Measurements from ENCODE around the gene AUNIP. TPM values are rescaled to one million over a fixed set of nuclear protein-coding genes. Genes with fewer than 3 reads are reported as not detected.

The AUNIP gene
- polyA plus RNA-seq, 4 donors, result 2.8 to 4.5 (median 3.6) TPM

GRCh38 chr1:25890239-25891034 lies 31.2 kb upstream of the AUNIP start:
- DNase-seq (ENCODE audit: low read depth in 4 of 4, low spot score in 3 of 4), result no peak

- DNase-seq (ENCODE audit: low read depth in 4 of 4, low spot score in 3 of 4), result no peak
Measured at GRCh38 chr1:25889470-25889869, 30.2 kb upstream of the AUNIP start.

- DNase-seq (ENCODE audit: low read depth in 4 of 4, low spot score in 3 of 4), result no peak
Measured at GRCh38 chr1:25888426-25888987, 29.2 kb upstream of the AUNIP start.

- DNase-seq (ENCODE audit: low read depth in 4 of 4, low spot score in 3 of 4), result no peak
Measured at GRCh38 chr1:25885602-25886001, 26.3 kb upstream of the AUNIP start.

- DNase-seq (ENCODE audit: low read depth in 4 of 4, low spot score in 3 of 4), result no peak
Measured at GRCh38 chr1:25881266-25881665, 22.0 kb upstream of the AUNIP start.

- no peak for DNase-seq (ENCODE audit: low read depth in 4 of 4, low spot score in 3 of 4)
Measured at GRCh38 chr1:25880518-25880917, 21.3 kb upstream of the AUNIP start.

GRCh38 chr1:25879675-25880074 lies 20.4 kb upstream of the AUNIP start:
- no peak for DNase-seq (ENCODE audit: low read depth in 4 of 4, low spot score in 3 of 4)

- no peak for DNase-seq (ENCODE audit: low read depth in 4 of 4, low spot score in 3 of 4)
Measured at GRCh38 chr1:25878690-25879089, 19.4 kb upstream of the AUNIP start.

GRCh38 chr1:25877155-25877554 lies 17.9 kb upstream of the AUNIP start:
- DNase-seq (ENCODE audit: low read depth in 4 of 4, low spot score in 3 of 4), result no peak

GRCh38 chr1:25876693-25877077 lies 17.4 kb upstream of the AUNIP start:
- DNase-seq (ENCODE audit: low read depth in 4 of 4, low spot score in 3 of 4), result no peak

GRCh38 chr1:25875856-25876692 lies 16.8 kb upstream of the AUNIP start:
- no peak for DNase-seq (ENCODE audit: low read depth in 4 of 4, low spot score in 3 of 4)

- peak in 3 of 4 donors; percentile 65 to 69 (median 66) for DNase-seq (ENCODE audit: low read depth in 4 of 4, low spot score in 3 of 4)
Measured at GRCh38 chr1:25875154-25875855, 16.0 kb upstream of the AUNIP start, which contains the start of gene PAQR7. TSS of gene PAQR7 (minus strand) at chr1:25875708. CDS start at chr1:25863839, 11,869 bp downstream.

- DNase-seq (ENCODE audit: low read depth in 4 of 4, low spot score in 3 of 4), result no peak
Measured at GRCh38 chr1:25874635-25875153, 15.4 kb upstream of the AUNIP start.

GRCh38 chr1:25874209-25874608 lies 15.0 kb upstream of the AUNIP start:
- no peak for DNase-seq (ENCODE audit: low read depth in 4 of 4, low spot score in 3 of 4)

GRCh38 chr1:25873120-25873519 lies 13.9 kb upstream of the AUNIP start:
- DNase-seq (ENCODE audit: low read depth in 4 of 4, low spot score in 3 of 4), result no peak

GRCh38 chr1:25872713-25873112 lies 13.5 kb upstream of the AUNIP start:
- DNase-seq (ENCODE audit: low read depth in 4 of 4, low spot score in 3 of 4), result no peak

GRCh38 chr1:25871704-25872494 lies 12.6 kb upstream of the AUNIP start:
- DNase-seq (ENCODE audit: low read depth in 4 of 4, low spot score in 3 of 4), result no peak

- no peak for DNase-seq (ENCODE audit: low read depth in 4 of 4, low spot score in 3 of 4)
Measured at GRCh38 chr1:25871086-25871703, 11.9 kb upstream of the AUNIP start.

- no peak for DNase-seq (ENCODE audit: low read depth in 4 of 4, low spot score in 3 of 4)
Measured at GRCh38 chr1:25870614-25871013, 11.4 kb upstream of the AUNIP start.

Measured in left renal pelvis (tissue), 4 donors.